Measurements from ENCODE around the gene DGKI.
A peak's percentile ranks its signal among the peaks of the same experiment; 100 is the strongest.

Gene DGKI

GRCh38 chr7:137354396-137354795, 492.4 kb downstream of the DGKI start:
- Histone ChIP-seq H4K91ac (ENCODE audit: low read length) (no peak overlapping the region), H3K79me1 (replicated peaks; ENCODE audit: low read length, poor library complexity, severe bottlenecking) (no peaks in the 10 kb centered on the region), H3K4ac (ENCODE audit: low read depth in 1 of 2, low read length in 2 of 2) (no peak overlapping the region), H3K9ac (ENCODE audit: low read length) (no peak overlapping the region), H3K18ac (ENCODE audit: low read depth in 1 of 2, low read length in 2 of 2) (no peak overlapping the region), H3K4me1 (ENCODE audit: control insufficient read depth, insufficient read depth, low read depth, low read length) (no peaks in the 10 kb centered on the region), H2BK5ac (ENCODE audit: low read depth, low read length, poor library complexity, severe bottlenecking) (no peak overlapping the region), H3K27me3 (ENCODE audit: control insufficient read depth in 1 of 2, insufficient read depth in 1 of 2, low read length in 2 of 2) (no peaks in the 10 kb centered on the region), H2BK15ac (ENCODE audit: low read depth, poor library complexity, severe bottlenecking) (no peak overlapping the region), H2BK120ac (ENCODE audit: low read depth, low read length) (no peak overlapping the region), H2AK5ac (ENCODE audit: low read length, severe bottlenecking) (no peak overlapping the region), H3K14ac (ENCODE audit: low read length in 2 of 2) (no peak overlapping the region), H3K27ac (ENCODE audit: low read length, poor library complexity, severe bottlenecking) (no peak overlapping the region), H3K4me2 (ENCODE audit: low read length, poor library complexity, severe bottlenecking) (no peak overlapping the region), H3K36me3 (ENCODE audit: control insufficient read depth in 1 of 2, insufficient read depth in 2 of 2, low read depth in 1 of 2, low read length in 2 of 2) (no peaks in the 10 kb centered on the region), H2AFZ (ENCODE audit: low read depth, low read length) (no peak overlapping the region), H3K4me3 (ENCODE audit: insufficient read depth in 1 of 2, low read depth in 1 of 2, low read length in 2 of 2) (no peak overlapping the region), H3K9me3 (ENCODE audit: control insufficient read depth, low read length) (peaks cover 15% of the 10 kb centered on the region), H4K8ac (ENCODE audit: low read length) (no peak overlapping the region), H2BK12ac (ENCODE audit: low read length in 2 of 2) (no peak overlapping the region), H3K23ac (ENCODE audit: low read length in 2 of 2) (no peak overlapping the region)
- no peak for DNase-seq
- 88% methylated on average over 4 of the region's 5 CpGs for WGBS

GRCh38 chr7:137351941-137352340, 494.8 kb downstream of the DGKI start:
- Histone ChIP-seq H4K8ac (ENCODE audit: low read length) (no peak overlapping the region), H2BK120ac (ENCODE audit: low read depth, low read length) (no peak overlapping the region), H2AK5ac (ENCODE audit: low read length, severe bottlenecking) (no peak overlapping the region), H2BK5ac (ENCODE audit: low read depth, low read length, poor library complexity, severe bottlenecking) (no peak overlapping the region), H3K18ac (ENCODE audit: low read depth in 1 of 2, low read length in 2 of 2) (no peak overlapping the region), H3K14ac (ENCODE audit: low read length in 2 of 2) (no peak overlapping the region), H3K36me3 (ENCODE audit: control insufficient read depth in 1 of 2, insufficient read depth in 2 of 2, low read depth in 1 of 2, low read length in 2 of 2) (no peaks in the 10 kb centered on the region), H3K4ac (ENCODE audit: low read depth in 1 of 2, low read length in 2 of 2) (no peak overlapping the region), H3K9ac (ENCODE audit: low read length) (no peak overlapping the region), H3K27me3 (ENCODE audit: control insufficient read depth in 1 of 2, insufficient read depth in 1 of 2, low read length in 2 of 2) (no peaks in the 10 kb centered on the region), H3K79me1 (replicated peaks; ENCODE audit: low read length, poor library complexity, severe bottlenecking) (no peaks in the 10 kb centered on the region), H3K9me3 (ENCODE audit: control insufficient read depth, low read length) (no peaks in the 10 kb centered on the region), H2BK12ac (ENCODE audit: low read length in 2 of 2) (no peak overlapping the region), H3K4me1 (ENCODE audit: control insufficient read depth, insufficient read depth, low read depth, low read length) (no peaks in the 10 kb centered on the region), H3K4me3 (ENCODE audit: insufficient read depth in 1 of 2, low read depth in 1 of 2, low read length in 2 of 2) (no peak overlapping the region), H3K23ac (ENCODE audit: low read length in 2 of 2) (no peak overlapping the region), H2BK15ac (ENCODE audit: low read depth, poor library complexity, severe bottlenecking) (no peak overlapping the region), H3K27ac (ENCODE audit: low read length, poor library complexity, severe bottlenecking) (no peak overlapping the region), H2AFZ (ENCODE audit: low read depth, low read length) (no peak overlapping the region), H3K4me2 (ENCODE audit: low read length, poor library complexity, severe bottlenecking) (no peak overlapping the region), H4K91ac (ENCODE audit: low read length) (no peak overlapping the region)
- 81% methylated on average over 2 of the region's 2 CpGs for WGBS
- no peak for DNase-seq

- Histone ChIP-seq H2BK120ac (ENCODE audit: low read depth, low read length) (no peak overlapping the region), H3K18ac (ENCODE audit: low read depth in 1 of 2, low read length in 2 of 2) (no peak overlapping the region), H4K91ac (ENCODE audit: low read length) (no peak overlapping the region), H3K4ac (ENCODE audit: low read depth in 1 of 2, low read length in 2 of 2) (no peak overlapping the region), H2AFZ (ENCODE audit: low read depth, low read length) (no peak overlapping the region), H3K27me3 (ENCODE audit: control insufficient read depth in 1 of 2, insufficient read depth in 1 of 2, low read length in 2 of 2) (peaks cover 0 to 10% of the 10 kb centered on the region in 2 experiments), H3K23ac (ENCODE audit: low read length in 2 of 2) (no peak overlapping the region), H2BK5ac (ENCODE audit: low read depth, low read length, poor library complexity, severe bottlenecking) (no peak overlapping the region), H3K27ac (ENCODE audit: low read length, poor library complexity, severe bottlenecking) (no peak overlapping the region), H3K4me3 (ENCODE audit: insufficient read depth in 1 of 2, low read depth in 1 of 2, low read length in 2 of 2) (no peak overlapping the region), H2BK15ac (ENCODE audit: low read depth, poor library complexity, severe bottlenecking) (no peak overlapping the region), H4K8ac (ENCODE audit: low read length) (no peak overlapping the region), H3K79me1 (replicated peaks; ENCODE audit: low read length, poor library complexity, severe bottlenecking) (no peaks in the 10 kb centered on the region), H2BK12ac (ENCODE audit: low read length in 2 of 2) (no peak overlapping the region), H3K9me3 (ENCODE audit: control insufficient read depth, low read length) (no peaks in the 10 kb centered on the region), H3K9ac (ENCODE audit: low read length) (no peak overlapping the region), H2AK5ac (ENCODE audit: low read length, severe bottlenecking) (no peak overlapping the region), H3K14ac (ENCODE audit: low read length in 2 of 2) (no peak overlapping the region), H3K4me2 (ENCODE audit: low read length, poor library complexity, severe bottlenecking) (no peak overlapping the region), H3K36me3 (ENCODE audit: control insufficient read depth in 1 of 2, insufficient read depth in 2 of 2, low read depth in 1 of 2, low read length in 2 of 2) (no peaks in the 10 kb centered on the region), H3K4me1 (ENCODE audit: control insufficient read depth, insufficient read depth, low read depth, low read length) (peaks cover 4% of the 10 kb centered on the region)
- 92% methylated on average over 5 of the region's 6 CpGs for WGBS
- DNase-seq = no peak
These were observed 500.9 kb downstream of the DGKI start for GRCh38 chr7:137345799-137346449.

GRCh38 chr7:137343281-137343841, 503.4 kb downstream of the DGKI start, which contains the start of gene PTN:
Gene PTN, minus strand, starts transcription at chr7:137343733. Its CDS starts 88,760 bp downstream, at chr7:137254973.
- Histone ChIP-seq H3K18ac (ENCODE audit: low read depth in 1 of 2, low read length in 2 of 2) (peak within 1 kb of the TSS in 1 of 2 experiments; percentile 55), H3K9me3 (ENCODE audit: control insufficient read depth, low read length) (no peaks in the 10 kb centered on the region), H3K4me3 (ENCODE audit: insufficient read depth in 1 of 2, low read depth in 1 of 2, low read length in 2 of 2) (peak within 1 kb of the TSS; percentile 48 to 83), H2AK5ac (ENCODE audit: low read length, severe bottlenecking) (no peak within 1 kb of the TSS), H2BK120ac (ENCODE audit: low read depth, low read length) (no peak within 1 kb of the TSS), H3K4me1 (ENCODE audit: control insufficient read depth, insufficient read depth, low read depth, low read length) (peaks cover 4% of the 10 kb centered on the region), H3K27ac (ENCODE audit: low read length, poor library complexity, severe bottlenecking) (no peak within 1 kb of the TSS), H3K36me3 (ENCODE audit: control insufficient read depth in 1 of 2, insufficient read depth in 2 of 2, low read depth in 1 of 2, low read length in 2 of 2) (no peaks in the 10 kb centered on the region), H3K4ac (ENCODE audit: low read depth in 1 of 2, low read length in 2 of 2) (no peak within 1 kb of the TSS), H3K23ac (ENCODE audit: low read length in 2 of 2) (no peak within 1 kb of the TSS), H2AFZ (ENCODE audit: low read depth, low read length) (peak within 1 kb of the TSS; percentile 56), H3K27me3 (ENCODE audit: control insufficient read depth in 1 of 2, insufficient read depth in 1 of 2, low read length in 2 of 2) (peaks cover 0 to 10% of the 10 kb centered on the region in 2 experiments), H3K14ac (ENCODE audit: low read length in 2 of 2) (no peak within 1 kb of the TSS), H4K91ac (ENCODE audit: low read length) (no peak within 1 kb of the TSS), H4K8ac (ENCODE audit: low read length) (peak within 1 kb of the TSS; percentile 62), H3K4me2 (ENCODE audit: low read length, poor library complexity, severe bottlenecking) (peak within 1 kb of the TSS; percentile 94), H3K79me1 (replicated peaks; ENCODE audit: low read length, poor library complexity, severe bottlenecking) (no peaks in the 10 kb centered on the region), H2BK5ac (ENCODE audit: low read depth, low read length, poor library complexity, severe bottlenecking) (no peak within 1 kb of the TSS), H2BK12ac (ENCODE audit: low read length in 2 of 2) (peak within 1 kb of the TSS in 1 of 2 experiments; percentile 15), H3K9ac (ENCODE audit: low read length) (peak within 1 kb of the TSS; percentile 73), H2BK15ac (ENCODE audit: low read depth, poor library complexity, severe bottlenecking) (no peak within 1 kb of the TSS)
- DNase-seq = peak; percentile 58
- WGBS = under 1% methylated on average over 22 of the region's 23 CpGs
